Measurements from ENCODE around the gene MTERF4. TPM values are rescaled to one million over a fixed set of nuclear protein-coding genes. Genes with fewer than 3 reads are reported as not detected.

MTERF4 gene
- total and polyA plus RNA-seq, 2 of the 4 experiments (the other 2 are of a cell fraction) = 26.6 to 33.3 TPM

GRCh38 chr2:241092677-241093076 is 9.4 kb downstream of the MTERF4 start:
- WGBS, 2 experiments (ENCODE audit: extremely low coverage in 2 of 2, insufficient read length in 1 of 2) = 83% methylated on average over 2 of the region's 8 CpGs; no CpG with 5 or more reads in 1 of the 2 experiments
- H3K27ac ChIP-seq (ENCODE audit: insufficient read depth, low read length) = no peak overlapping the region
- H3K9me3 ChIP-seq (ENCODE audit: control insufficient read depth, insufficient read depth, low read length) = no peaks in the 10 kb centered on the region
- no peak overlapping the region for H3K23ac ChIP-seq (ENCODE audit: low read depth, low read length)
- no peak overlapping the region for H4K5ac ChIP-seq (ENCODE audit: low read depth, low read length)
- H3K4me1 ChIP-seq (ENCODE audit: control insufficient read depth, insufficient read depth, low read length) = no peaks in the 10 kb centered on the region
- H4K91ac ChIP-seq (ENCODE audit: insufficient read depth, low read depth, low read length) = no peak overlapping the region
- peaks cover 10 to 13% of the 10 kb centered on the region in 2 experiments for H3K79me1 ChIP-seq (ENCODE audit: low read depth in 1 of 2, low read length in 2 of 2)
- no peak overlapping the region for H2AK5ac ChIP-seq (ENCODE audit: low read depth, low read length)
- peaks cover 59% of the 10 kb centered on the region for H3K36me3 ChIP-seq (ENCODE audit: control insufficient read depth, insufficient read depth, low read length)
- no peak for DNase-seq
- no TSS peak for BruUV-seq (replicated peaks)
- ChIA-PET CTCF (no interaction called here), POLR2A (ENCODE audit: unreplicated experiment) (no interaction called here)
- no peak overlapping the region for H3K9ac ChIP-seq (ENCODE audit: low read depth, low read length)
- no peak overlapping the region for H2BK15ac ChIP-seq (ENCODE audit: low read depth, low read length)
- no peak overlapping the region for H2BK20ac ChIP-seq (ENCODE audit: low read depth, low read length)
- 0 out of 2 replicates have a peak, but pooled peaks cover 3% of the 10 kb centered on the region for H3K9me1 ChIP-seq (ENCODE audit: insufficient read depth, low read length)
- no peak overlapping the region for H3K18ac ChIP-seq (ENCODE audit: low read depth, low read length)
- H4K8ac ChIP-seq (ENCODE audit: low read depth in 2 of 2, low read length in 2 of 2) = no peak overlapping the region
- no peak overlapping the region for H3K14ac ChIP-seq (replicated peaks; ENCODE audit: low read depth, low read length)
- no peak overlapping the region for H3K4me3 ChIP-seq (ENCODE audit: insufficient read depth, low read depth, low read length)
- no peak overlapping the region for H3K4me2 ChIP-seq (ENCODE audit: low read depth, low read length)
- H3K56ac ChIP-seq (ENCODE audit: extremely low read depth, insufficient read depth, low read length) = no peak overlapping the region
- H2BK5ac ChIP-seq (ENCODE audit: low read depth, low read length, poor library complexity, severe bottlenecking) = no peak overlapping the region
- TF ChIP-seq MXI1 (IDR thresholded peaks at IDR 0.05; ENCODE audit: borderline replicate concordance, low read depth, low read length) = no peak
- no peak for TF ChIP-seq BHLHE40 (IDR thresholded peaks at IDR 0.05; ENCODE audit: low read depth, low read length)
- no peak for TF ChIP-seq RCOR1 (IDR thresholded peaks at IDR 0.05; ENCODE audit: insufficient replicate concordance, low read length)
- no peak for TF ChIP-seq MAZ (IDR thresholded peaks at IDR 0.05; ENCODE audit: borderline replicate concordance, low read depth, low read length)
- no peak for TF ChIP-seq SMC3 (IDR thresholded peaks at IDR 0.05; ENCODE audit: low read depth, low read length)
- TF ChIP-seq RFX5 (IDR thresholded peaks at IDR 0.05; ENCODE audit: low read depth, low read length) = no peak
- no peak for TF ChIP-seq MAFK (IDR thresholded peaks at IDR 0.05; ENCODE audit: low read depth, low read length)
- no peak for TF ChIP-seq FOS (IDR thresholded peaks at IDR 0.05; ENCODE audit: low read depth, low read length)
- no peak for TF ChIP-seq USF2 (IDR thresholded peaks at IDR 0.05; ENCODE audit: low read depth, low read length)
- no peak for TF ChIP-seq CTCF (conservative IDR thresholded peaks at IDR 0.05; ENCODE audit: low read depth, low read length)
- no peak for TF ChIP-seq ELK1 (IDR thresholded peaks at IDR 0.05; ENCODE audit: borderline replicate concordance, low read depth, low read length)
- TF ChIP-seq CEBPB (IDR thresholded peaks at IDR 0.05; ENCODE audit: low read depth, low read length) = no peak
- TF ChIP-seq CHD1 (IDR thresholded peaks at IDR 0.05; ENCODE audit: low read depth, low read length) = no peak
- no peak for TF ChIP-seq NFE2L2 (IDR thresholded peaks at IDR 0.05; ENCODE audit: low read depth, low read length)
- no peak overlapping the region for H2AK9ac ChIP-seq (replicated peaks; ENCODE audit: low read depth, low read length, poor library complexity)
- in situ Hi-C loops (cut with MboI; ENCODE audit: low sequenced_read_pairs) (no loop called here), intact Hi-C loops (cut with micrococcal nuclease) (no loop called here), dilution Hi-C loops (cut with HindIII; ENCODE audit: low sequenced_read_pairs, unreplicated experiment) (no loop called here)
- no peaks in the 10 kb centered on the region for H3K27me3 ChIP-seq (ENCODE audit: control insufficient read depth, insufficient read depth, low read length)
- H2BK120ac ChIP-seq (ENCODE audit: low read depth, low read length) = no peak overlapping the region
- H3K4ac ChIP-seq (ENCODE audit: low read depth, low read length) = no peak overlapping the region
- ATAC-seq (ENCODE audit: low read depth) = no peak
- no peak overlapping the region for H2AFZ ChIP-seq (replicated peaks; ENCODE audit: low read length, poor library complexity)
- H4K20me1 ChIP-seq (ENCODE audit: insufficient read depth, low read length) = 0 out of 2 replicates have a peak, but pooled peaks cover 2% of the 10 kb centered on the region

Data from IMR-90 (cell line).